ENCODE results near the gene RNF212.

GRCh38 chr4:1139860-1140259 lies 26.5 kb upstream of the RNF212 start:
- TF ChIP-seq GATA2 (IDR thresholded peaks at IDR 0.05; ENCODE audit: low read depth, low read length) (no peak), GATA3 (IDR thresholded peaks at IDR 0.05; ENCODE audit: low read depth, low read length) (no peak)
